ENCODE measurements around the gene P2RY6. TPM values are rescaled to one million over a fixed set of nuclear protein-coding genes. Genes with fewer than 3 reads are reported as not detected.

P2RY6 gene
- total and polyA plus RNA-seq, 11 donors: 0.56 to 17.7 (median 2.0) TPM

DNA sequence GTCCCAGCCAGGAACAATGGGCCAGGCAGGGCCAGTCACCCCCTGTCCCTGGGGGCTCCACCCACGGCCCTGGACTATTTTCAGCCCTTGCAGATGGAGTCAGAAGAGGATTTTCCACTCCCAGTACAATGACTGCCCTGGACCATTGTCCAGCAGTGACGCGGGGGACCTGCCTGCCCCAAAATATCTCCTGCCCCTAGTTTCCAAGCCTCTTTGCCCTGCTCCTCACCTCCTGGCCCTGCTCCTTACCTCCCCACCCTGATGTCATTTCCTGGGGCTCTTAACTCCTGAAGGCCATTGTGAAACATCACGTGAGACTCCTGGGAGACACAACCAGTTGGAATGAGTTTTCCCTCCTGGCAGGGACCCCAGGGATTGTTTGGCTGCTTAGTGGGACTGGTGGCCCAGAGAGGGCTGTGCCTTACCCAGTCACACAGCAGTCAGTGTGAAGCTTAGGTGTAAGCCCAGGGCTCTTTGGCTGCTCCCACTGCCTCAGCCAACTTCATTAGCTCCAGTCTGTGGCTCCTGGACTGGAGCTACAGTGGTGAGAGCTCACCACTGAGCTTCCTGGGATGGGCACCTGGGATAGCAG, 31.9 kb upstream of the P2RY6 start:
- intact Hi-C loops (cut with DNase I): loop anchor here (2.0 to 10.0 kb wide), 12 partner anchors 21 to 518 kb away; partner anchors contain the start of genes FCHSD2 (in 1 of the 10) and P2RY2 (in 1 of the 10)
- Histone ChIP-seq H3K36me3 (no peaks in the 10 kb centered on the region), H3K27me3 (no peaks in the 10 kb centered on the region), H3K27ac (peak overlapping the region; percentile 59 to 86 (median 76)), H3K4me1 (peaks cover 12 to 82% (median 59%) of the 10 kb centered on the region in 12 donors), H3K4me3 (no peak overlapping the region), H3K9me3 (no peaks in the 10 kb centered on the region)
- no peak for TF ChIP-seq POLR2A (IDR thresholded peaks at IDR 0.05)
- TF ChIP-seq, protein P1, sequence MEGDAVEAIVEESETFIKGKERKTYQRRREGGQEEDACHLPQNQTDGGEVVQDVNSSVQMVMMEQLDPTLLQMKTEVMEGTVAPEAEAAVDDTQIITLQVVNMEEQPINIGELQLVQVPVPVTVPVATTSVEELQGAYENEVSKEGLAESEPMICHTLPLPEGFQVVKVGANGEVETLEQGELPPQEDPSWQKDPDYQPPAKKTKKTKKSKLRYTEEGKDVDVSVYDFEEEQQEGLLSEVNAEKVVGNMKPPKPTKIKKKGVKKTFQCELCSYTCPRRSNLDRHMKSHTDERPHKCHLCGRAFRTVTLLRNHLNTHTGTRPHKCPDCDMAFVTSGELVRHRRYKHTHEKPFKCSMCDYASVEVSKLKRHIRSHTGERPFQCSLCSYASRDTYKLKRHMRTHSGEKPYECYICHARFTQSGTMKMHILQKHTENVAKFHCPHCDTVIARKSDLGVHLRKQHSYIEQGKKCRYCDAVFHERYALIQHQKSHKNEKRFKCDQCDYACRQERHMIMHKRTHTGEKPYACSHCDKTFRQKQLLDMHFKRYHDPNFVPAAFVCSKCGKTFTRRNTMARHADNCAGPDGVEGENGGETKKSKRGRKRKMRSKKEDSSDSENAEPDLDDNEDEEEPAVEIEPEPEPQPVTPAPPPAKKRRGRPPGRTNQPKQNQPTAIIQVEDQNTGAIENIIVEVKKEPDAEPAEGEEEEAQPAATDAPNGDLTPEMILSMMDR (IDR thresholded peaks at IDR 0.05): no peak
- WGBS, 4 donors: 6 to 16% (median 12%) methylated on average over 3 to 4 of the region's 4 CpGs
- DNase-seq (peak; percentile 85 to 97 (median 89)), ATAC-seq (peak; percentile 75 to 87 (median 83))

DNA sequence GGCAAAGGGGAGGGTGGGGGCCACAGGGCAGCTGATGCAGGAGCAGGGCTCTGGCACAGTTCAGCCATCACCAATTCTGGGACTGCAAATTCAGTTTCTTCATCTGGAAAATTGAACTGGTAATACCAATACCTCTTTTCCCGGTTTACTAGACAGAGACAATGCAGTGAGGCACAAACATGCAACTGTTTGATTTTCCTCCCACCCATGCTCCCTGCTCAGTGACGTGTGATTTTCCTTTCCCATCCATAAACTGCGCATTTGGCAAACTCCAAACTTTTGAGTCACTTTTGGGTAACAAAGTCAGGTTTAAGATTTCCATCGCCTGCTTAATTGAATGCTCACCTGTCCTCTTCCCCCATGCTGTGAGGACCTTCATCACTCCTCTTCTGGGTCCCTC, 30.8 kb upstream of the P2RY6 start:
- Histone ChIP-seq H3K27me3 (no peaks in the 10 kb centered on the region), H3K4me3 (no peak overlapping the region), H3K27ac (peak overlapping the region in 8 of 12 donors; percentile 59 to 86 (median 74)), H3K36me3 (no peaks in the 10 kb centered on the region), H3K4me1 (peaks cover 12 to 72% (median 58%) of the 10 kb centered on the region in 12 donors), H3K9me3 (no peaks in the 10 kb centered on the region)
- no peak for ATAC-seq
- DNase-seq: no peak
- 81 to 91% (median 84%) methylated on average over 4 of the region's 4 CpGs for WGBS, 4 donors
- intact Hi-C loops (cut with DNase I): loop anchor here (2.0 to 10.0 kb wide), 12 partner anchors 22 to 519 kb away; partner anchors contain the start of genes FCHSD2 (in 1 of the 10) and P2RY2 (in 1 of the 10)
- TF ChIP-seq POLR2A (IDR thresholded peaks at IDR 0.05): no peak
- TF ChIP-seq, protein P1 (IDR thresholded peaks at IDR 0.05): no peak

DNA sequence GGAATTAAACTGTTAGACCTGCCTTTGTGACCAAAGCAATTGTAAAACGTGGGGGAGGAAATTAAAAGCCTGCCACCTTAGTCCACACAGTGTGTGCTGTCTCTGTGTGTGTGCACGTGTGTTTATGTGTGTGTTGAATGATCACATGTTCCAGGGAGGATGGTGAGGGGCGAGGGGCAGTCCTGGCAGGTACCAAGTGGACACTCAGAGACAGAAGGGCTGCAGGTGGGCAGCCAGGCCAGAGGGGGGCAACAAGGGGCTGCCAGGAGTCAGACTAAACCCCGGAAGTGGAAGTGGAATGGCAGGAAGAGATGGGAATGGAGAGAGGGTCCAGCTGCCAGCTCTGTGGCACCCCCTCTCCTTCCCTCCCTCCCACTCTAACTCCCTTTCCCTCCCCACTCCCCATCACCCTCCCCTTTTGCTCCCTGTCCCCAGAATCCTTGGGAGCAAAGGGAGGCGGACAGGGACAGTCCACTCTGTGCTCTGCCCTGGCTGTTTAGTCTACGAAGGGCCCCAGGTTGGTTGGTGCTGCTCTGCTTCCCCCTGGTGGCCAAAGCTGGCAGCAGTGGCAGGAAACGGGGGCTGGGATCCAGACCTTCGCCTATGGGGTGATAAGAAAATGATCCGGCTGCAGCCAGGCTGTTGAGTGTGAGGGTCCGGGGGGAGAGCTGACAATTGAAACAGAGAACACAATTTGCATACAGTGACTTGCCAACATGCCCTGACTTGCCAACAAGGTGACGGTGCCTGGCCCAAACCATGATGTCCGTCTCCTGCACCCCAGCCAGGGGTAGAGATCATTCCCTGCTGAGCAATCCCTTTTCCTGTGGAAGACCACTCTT, 29.7 kb upstream of the P2RY6 start:
- H3K4me3 ChIP-seq: peak overlapping the region in 8 of 12 donors; percentile 11 to 41 (median 20)
- intact Hi-C loops (cut with DNase I): loop anchor here (1.0 to 10.0 kb wide), 14 partner anchors 45 to 520 kb away; no protein-coding TSS in a partner anchor
- WGBS, 4 donors: 18 to 21% (median 19%) methylated on average over 9 to 12 of the region's 12 CpGs

More for the DNA sequence above, 29.7 kb upstream of the P2RY6 start:
- no peak for TF ChIP-seq POLR2A (IDR thresholded peaks at IDR 0.05)
- TF ChIP-seq, protein P1 (IDR thresholded peaks at IDR 0.05): peak; percentile 80 to 96 (median 90)
- Histone ChIP-seq H3K36me3 (no peaks in the 10 kb centered on the region), H3K27me3 (no peaks in the 10 kb centered on the region), H3K27ac (peak overlapping the region in 7 of 12 donors; percentile 14 to 86 (median 60)), H3K9me3 (no peaks in the 10 kb centered on the region), H3K4me1 (peaks cover 12 to 60% (median 46%) of the 10 kb centered on the region in 12 donors)
- DNase-seq: peak; percentile 68 to 87 (median 78)
- peak; percentile 35 to 52 (median 46) for ATAC-seq
